ENCODE data around the gene ATAD3C. TPM values are rescaled to one million over a fixed set of nuclear protein-coding genes. Genes with fewer than 3 reads are reported as not detected.

ATAD3C gene
- total and polyA plus RNA-seq, 2 of the 8 experiments (the other 6 are each of a cell fraction or from before 2014, with no cell fraction given), result 2.0 to 2.7 TPM

DNA sequence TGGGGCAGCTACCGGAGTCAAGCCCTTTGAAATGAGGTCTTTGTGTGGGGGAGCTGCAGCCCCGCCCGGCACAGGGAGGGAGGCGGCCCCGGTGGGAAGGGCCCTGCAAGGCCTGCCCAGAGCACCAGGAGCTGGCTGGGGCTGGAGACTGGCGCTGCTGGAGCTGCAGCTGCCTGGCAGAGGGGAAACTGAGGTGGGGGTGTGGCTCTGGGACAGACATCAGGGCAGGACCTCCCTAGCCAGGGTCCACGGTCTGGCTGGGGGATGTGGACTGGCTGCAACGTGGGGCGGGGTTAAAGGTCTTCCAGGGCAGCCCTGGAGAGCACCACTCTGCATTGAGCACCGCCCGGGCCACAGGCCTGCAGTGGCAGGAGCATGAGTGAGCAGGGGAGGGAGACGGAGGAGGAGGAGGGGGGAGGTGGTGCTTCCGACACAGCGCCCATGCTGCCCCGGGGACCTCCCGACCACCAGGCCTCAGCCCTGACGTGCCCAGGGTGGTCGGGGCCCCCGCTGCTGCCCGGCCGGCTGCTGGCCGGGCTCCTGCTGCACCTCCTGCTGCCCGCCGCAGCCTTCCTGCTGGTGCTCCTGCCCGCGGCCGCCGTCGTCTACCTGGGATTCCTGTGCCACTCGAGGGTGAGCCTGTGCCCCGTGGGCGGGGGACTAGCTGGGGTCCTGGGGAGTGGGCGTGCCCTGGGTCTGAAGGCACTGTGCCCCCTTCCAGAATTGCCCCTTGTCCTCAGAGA, 23.6 kb upstream of the ATAD3C start:
- peak overlapping the region; percentile 64 for H4K5ac ChIP-seq (ENCODE audit: insufficient read length, low read depth, low read length)
- no peaks in the 10 kb centered on the region; a peak in 1 of 8 replicates for H3K36me3 ChIP-seq (ENCODE audit: control insufficient read depth in 2 of 4, insufficient read depth in 4 of 4, low read length in 3 of 4)
- H2BK15ac ChIP-seq (ENCODE audit: low read length), result peak overlapping the region; percentile 97; the same call in 1 of the 2 replicates
- peak overlapping the region in 3 of 4 experiments; percentile 11 to 38 (median 14); a peak in 4 of 8 replicates for H3K4me3 ChIP-seq (ENCODE audit: extremely low read depth in 1 of 4, insufficient read depth in 2 of 4, low read depth in 3 of 4, low read length in 4 of 4)
- CTCF ChIA-PET (ENCODE audit: partially characterized antibody), result interaction anchor here (1.3 to 3.4 kb wide), 4 partner anchors 15 to 79 kb away, joined by 3 to 14 read pairs (median 4); no protein-coding TSS in a partner anchor
- peak overlapping the region; percentile 86 for H4K8ac ChIP-seq (ENCODE audit: extremely low read depth, insufficient read depth, low read length)
- H2BK5ac ChIP-seq (ENCODE audit: low read depth, low read length), result peak overlapping the region; percentile 90; the same call in 1 of the 2 replicates
- H3K27me3 ChIP-seq (replicated peaks in 1 of 4; ENCODE audit: control insufficient read depth in 3 of 4, extremely low read depth in 1 of 4, insufficient read depth in 3 of 4, low read length in 3 of 4), result no peaks in the 10 kb centered on the region; a peak in 1 of 7 replicates
- no peak for FAIRE-seq
- WGBS, 2 experiments (ENCODE audit: extremely low coverage in 1 of 2, insufficient coverage in 1 of 2, insufficient read length in 1 of 2, insufficient replicate concordance in 2 of 2, low coverage in 1 of 2, low lambda C conversion rate in 2 of 2, missing lambda C conversion rate in 1 of 2), result 60% methylated on average over 26 of the region's 33 CpGs; no CpG with 5 or more reads in 1 of the 2 experiments
- H3K9ac ChIP-seq (replicated peaks in 1 of 4; ENCODE audit: extremely low read depth in 1 of 4, low read depth in 3 of 4, low read length in 3 of 4), result no peak overlapping the region
- TF ChIP-seq CBX5 (IDR thresholded peaks at IDR 0.05; ENCODE audit: low read depth, low read length) (no peak), GTF2F1 (IDR thresholded peaks at IDR 0.05; ENCODE audit: borderline replicate concordance, low read depth, low read length) (no peak), CTBP2 (IDR thresholded peaks at IDR 0.05; ENCODE audit: borderline replicate concordance, insufficient read depth, insufficient read length, low read length) (no peak), KDM5A (IDR thresholded peaks at IDR 0.05; ENCODE audit: low read length) (no peak), EP300 (IDR thresholded peaks at IDR 0.05; ENCODE audit: borderline replicate concordance in 1 of 2, low read depth in 2 of 2, low read length in 2 of 2) (no peak), ZNF274 (IDR thresholded peaks at IDR 0.05; ENCODE audit: borderline replicate concordance, extremely low read depth, low read length) (no peak), ASH2L (IDR thresholded peaks at IDR 0.05; ENCODE audit: low read length) (no peak), FOSL1 (IDR thresholded peaks at IDR 0.05; ENCODE audit: insufficient read depth, low read depth, low read length) (no peak), KDM4A (IDR thresholded peaks at IDR 0.05; ENCODE audit: low read depth, low read length, severe bottlenecking) (no peak), EGR1 (IDR thresholded peaks at IDR 0.05; ENCODE audit: borderline replicate concordance, low read depth, low read length) (no peak)
- H3K4ac ChIP-seq (replicated peaks; ENCODE audit: insufficient read length, low read depth, low read length), result peak overlapping the region; percentile 65
- no peaks in the 10 kb centered on the region for H3K79me2 ChIP-seq (ENCODE audit: control insufficient read depth in 1 of 2, insufficient read depth in 2 of 2, low read length in 2 of 2)
- H3K4me2 ChIP-seq (ENCODE audit: insufficient read depth in 1 of 2, low read depth in 2 of 2, low read length in 2 of 2), result peak overlapping the region; percentile 49 to 56; a peak in 3 of 4 replicates
- no peak overlapping the region for H3K23ac ChIP-seq (ENCODE audit: insufficient read length)
- peak overlapping the region; percentile 29 for H3K14ac ChIP-seq (ENCODE audit: insufficient read length)
- no peaks in the 10 kb centered on the region for H4K20me1 ChIP-seq (replicated peaks in 1 of 2; ENCODE audit: control insufficient read depth in 1 of 2, insufficient read depth in 2 of 2, low read length in 2 of 2)
- DNase-seq (ENCODE audit: low read depth in 1 of 2, low spot score in 2 of 2), result peak in 1 of 2 experiments; percentile 73
- H3K18ac ChIP-seq (ENCODE audit: extremely low read depth, low read length), result peak overlapping the region; percentile 89
- peak overlapping the region; percentile 97 for H4K91ac ChIP-seq (replicated peaks; ENCODE audit: insufficient read length, low read length)
- peaks cover 6% of the 10 kb centered on the region; the same call in 1 of the 2 replicates for H3K23me2 ChIP-seq (ENCODE audit: low read depth, low read length)
- POLR2A ChIA-PET (ENCODE audit: partially characterized antibody), result interaction anchor here (0.7 to 22.9 kb wide), 8 partner anchors 7 to 50 kb away, joined by 3 to 515 read pairs (median 8); partner anchors contain the start of genes CCNL2, MRPL20 and VWA1
- peaks cover 0 to 39% (median 27%) of the 10 kb centered on the region in 4 experiments; a peak in 6 of 7 replicates for H3K4me1 ChIP-seq (replicated peaks in 1 of 4; ENCODE audit: control insufficient read depth in 3 of 4, insufficient read depth in 4 of 4, low read length in 3 of 4)
- peak overlapping the region; percentile 90; the same call in 1 of the 2 replicates for H2BK20ac ChIP-seq (ENCODE audit: low read length)
- peak overlapping the region; percentile 15 for H2BK120ac ChIP-seq (replicated peaks; ENCODE audit: low read depth, low read length)
- H3K27ac ChIP-seq (ENCODE audit: low read depth, low read length), result no peak overlapping the region
- H3K56ac ChIP-seq (replicated peaks; ENCODE audit: insufficient read length, low read depth, low read length), result peak overlapping the region; percentile 70
- peaks cover 0 to 3% of the 10 kb centered on the region in 2 experiments; a peak in 1 of 4 replicates for H3K9me3 ChIP-seq (ENCODE audit: insufficient read depth in 2 of 2, low read depth in 1 of 2, low read length in 1 of 2)
- H2BK12ac ChIP-seq (ENCODE audit: low read depth, low read length), result peak overlapping the region; percentile 94; the same call in 1 of the 2 replicates
- H2AFZ ChIP-seq (ENCODE audit: low read length), result no peak overlapping the region
- 0 out of 2 replicates have a peak overlapping the region, but pooled peaks have one; percentile 7 for H2AK5ac ChIP-seq (ENCODE audit: low read depth, low read length)
- H3K79me1 ChIP-seq (ENCODE audit: low read depth, low read length), result no peaks in the 10 kb centered on the region

Data from H1 (cell line).